Pancreas (tissue), 10 donors: ENCODE measurements around the gene AKAP9. TPM values are rescaled to one million over a fixed set of nuclear protein-coding genes. Genes with fewer than 3 reads are reported as not detected.

ENCODE experiments used
- ATAC-seq, 4 donors: fragments of 200-7000 bp; cut with Tn5 transposase; one replicate each; pipeline versions ENCODE4 v1.8.0 to v1.9.1; 2020; ENCODE audit warnings: mild to moderate bottlenecking in 4 of 4, moderate library complexity in 4 of 4
- DNase-seq, 6 donors: peaks; one replicate each; pipeline ENCODE4 v3.0.0-alpha.2; 2020
- FAIRE-seq: peaks from 2 replicates; lab custom pipeline; 2012; peaks lifted over from hg19 to GRCh38; lab: Jason Lieb, UNC
- H3K27ac ChIP-seq, 4 donors: fragments of 200-600 bp; sonication (generic); 1 replicate in 3 of 4; 2 replicates in 1 of 4; pipeline versions ENCODE4 v1.5.0 to v1.8.0; 2020
- H3K27me3 ChIP-seq, 4 donors: fragments of 200-600 bp; one replicate each; pipeline ENCODE4 v1.8.0; 2021
- H3K36me3 ChIP-seq, 3 donors: fragments of 200-600 bp; sonication (generic) in 1 of 3; one replicate each; pipeline versions ENCODE4 v1.5.0 to v1.8.0; 2020 to 2021
- H3K4me1 ChIP-seq, 3 donors: fragments of 200-600 bp; one replicate each; pipeline ENCODE4 v1.8.0; 2021
- H3K4me3 ChIP-seq, 4 donors: fragments of 200-600 bp; sonication (generic) in 2 of 4; one replicate each; pipeline versions ENCODE4 v1.5.0 to v1.8.0; 2020 to 2021
- H3K9me3 ChIP-seq, 4 donors: fragments of 200-600 bp; one replicate each; pipeline ENCODE4 v1.8.0; 2021
- CTCF ChIP-seq, 4 donors: fragments of 200-600 bp; sonication (generic) in 3 of 4; IDR thresholded peaks; one replicate each; pipeline versions ENCODE4 v1.5.0 to v1.8.0; 2021; ENCODE audit warnings: antibody characterized with exemption in 4 of 4
- WGBS, 2 donors: extraction: QIAGEN DNeasy Blood & Tissue Kit; methylation state at CpG; one replicate each; pipeline ENCODE4 v1.1.7; 2013; 5-methylcytosine and 5-hydroxymethylcytosine counted together
- intact Hi-C, 3 donors: fragments of 100-400 bp; cut with DNase I; formaldehyde crosslinking; loops; one replicate each; pipeline versions ENCODE4 v1.11.1 to v1.14.2; 2022
- polyA plus RNA-seq, 2 donors: library from polyadenylated mRNA; stranded (reverse); fragments of 200-250 nt; gene quantifications; one replicate each; pipeline ENCODE4 v1.2.3, GENCODE V29; 2013
- total RNA-seq, 6 donors: library from RNA; stranded (reverse); fragmentation: NEBNext Ultra II Directional in 4 of 6; extraction: Animal tissue kit (Norgen Biotek cat#: 25700) in 4 of 6; gene quantifications; one replicate each; pipeline versions ENCODE4 v1.2.1 to v1.2.4, GENCODE V29; 2021 to 2023
- donor health status: healthy with polysubstance abuse.
- donor health status: DM: no; HTN: no; CAD: no; lungs with moderate emphysema.
- donor health status: DM: no; HTN: no; CAD: no.
- donor health status: control.
- donor health status: control.
- donor health status: Bipolar disorder and iron deficiency.
- donor health status: DM: yes; HTN: yes; CAD: no.
- donor health status: DM: no; HTN: no; CAD: no.
- donor health status: DM: no; HTN: no; CAD: no.
- donor health status: DM: yes; HTN: yes; CAD: no.

Gene AKAP9
- total and polyA plus RNA-seq, 8 donors, result 17.8 to 60.4 (median 42.8) TPM

GRCh38 chr7:92158660-92159575 is 218.3 kb downstream of the AKAP9 start:
- DNase-seq (no peak), ATAC-seq (peak in 1 of 4 donors; percentile 43), FAIRE-seq (no peak)
- no peaks in the 10 kb centered on the region for H3K4me1 ChIP-seq
- TF ChIP-seq CTCF (IDR thresholded peaks at IDR 0.05), result no peak
- no peaks in the 10 kb centered on the region for H3K27me3 ChIP-seq
- H3K27ac ChIP-seq, result no peak overlapping the region
- intact Hi-C loops, result no loop called here
- H3K9me3 ChIP-seq, result no peaks in the 10 kb centered on the region
- 85 to 86% methylated on average over 3 of the region's 3 CpGs for WGBS, 2 donors
- no peaks in the 10 kb centered on the region for H3K36me3 ChIP-seq
- no peak overlapping the region for H3K4me3 ChIP-seq

Other genes with a start within 250 kb of the AKAP9 start
- 1 to 10 TPM; 1.9 to 9.0 (median 4.9) TPM for gene MTERF1, start 60.2 kb upstream of the AKAP9 start, total RNA-seq
- 1 to 10 TPM; 2.9 to 6.3 TPM for gene MTERF1, start 60.2 kb upstream of the AKAP9 start, polyA plus RNA-seq
- 10 to 100 TPM; 24.0 to 43.5 (median 36.4) TPM for gene CYP51A1, start 193.6 kb downstream of the AKAP9 start, total RNA-seq
- 10 to 100 TPM in 1 of 2 donors, 1 to 10 TPM in 1; 9.6 to 24.1 TPM for gene CYP51A1, start 193.6 kb downstream of the AKAP9 start, polyA plus RNA-seq
- gene LRRD1, start 238.3 kb downstream of the AKAP9 start, total RNA-seq, result not detected
- gene LRRD1, start 238.3 kb downstream of the AKAP9 start, polyA plus RNA-seq, result under 1 TPM in 1 of 2 donors, not detected in 1; 0.02 TPM